Prostate gland (tissue), 2 donors: ENCODE measurements around the gene CAMK1. TPM values are rescaled to one million over a fixed set of nuclear protein-coding genes. Genes with fewer than 3 reads are reported as not detected.
A peak's percentile ranks its signal among the peaks of the same experiment; 100 is the strongest.

Experiments used
- DNase-seq: peaks from one replicate; pipeline ENCODE4 v3.0.0-alpha.2; 2019; ENCODE audit warnings: low spot score
- H3K27ac ChIP-seq, 2 donors: fragments of 200-600 bp; sonication (generic); 2 replicates each; pipeline ENCODE4 v1.5.1; 2017 to 2019
- H3K27me3 ChIP-seq: fragments of 200-600 bp; sonication (generic); replicated peaks from 2 replicates; pipeline ENCODE4 v1.5.1; 2019; ENCODE audit not compliant: insufficient read depth
- H3K36me3 ChIP-seq, 2 donors: fragments of 200-600 bp; sonication (generic); 1 replicate in 1 of 2; 2 replicates in 1 of 2; pipeline versions ENCODE4 v1.5.1 to v1.8.1; 2017 to 2019
- H3K4me1 ChIP-seq: fragments of 200-600 bp; sonication (generic); replicated peaks from 2 replicates; pipeline ENCODE4 v1.5.1; 2019
- H3K4me3 ChIP-seq, 2 donors: fragments of 200-600 bp; sonication (generic); 2 replicates each; pipeline ENCODE4 v1.5.1; 2017 to 2019
- H3K9me3 ChIP-seq: fragments of 200-600 bp; sonication (generic); 2 replicates; pipeline ENCODE4 v1.5.1; 2017
- POLR2A ChIP-seq: fragments of 450-650 bp; IDR thresholded peaks from one replicate; pipeline ENCODE4 v1.6.1; 2016; ENCODE audit warnings: antibody characterized with exemption, mild to moderate bottlenecking
- POLR2AphosphoS5 ChIP-seq: sonication (generic); formaldehyde crosslinking; IDR thresholded peaks from one replicate; pipeline ENCODE4 v1.6.1; 2017; ENCODE audit warnings: antibody characterized with exemption
- WGBS: methylation state at CpG from one replicate; pipeline ENCODE4 v1.1.5; 2018; 5-methylcytosine and 5-hydroxymethylcytosine counted together
- intact Hi-C: fragments of 100-400 bp; cut with DNase I; formaldehyde crosslinking; loops from one replicate; pipeline ENCODE4 v1.14.2; 2022
- total RNA-seq, 2 donors: library from RNA; depleted of rRNA; stranded (reverse); fragments of >200 nt; gene quantifications; one replicate each; pipeline ENCODE4 v1.1.0, GENCODE V29; 2016
- TF ChIP-seq, protein P1 (sequence below), 4 experiments: fragments of 200-600 bp in 2 of 4; fragments of 450-650 bp in 2 of 4; sonication (generic) in 2 of 4; IDR thresholded peaks; 1 replicate in 3 of 4; 2 replicates in 1 of 4; pipeline ENCODE4 v1.5.1; 2016 to 2019; ENCODE audit warnings: antibody characterized with exemption in 4 of 4, mild to moderate bottlenecking in 2 of 4, moderate library complexity in 2 of 4

CAMK1 gene
- total RNA-seq, 2 donors from 2014 or later, result 74.4 to 167 TPM

GRCh38 chr3:9809239-9809614 is 39.5 kb upstream of the CAMK1 start:
- intact Hi-C loops, result no loop called here
- Histone ChIP-seq H3K36me3 (no peaks in the 10 kb centered on the region), H3K27me3 (no peaks in the 10 kb centered on the region), H3K27ac (peak overlapping the region; percentile 91 to 98), H3K9me3 (no peaks in the 10 kb centered on the region), H3K4me1 (no peaks in the 10 kb centered on the region), H3K4me3 (peak overlapping the region in 1 of 2 donors; percentile 60)
- WGBS, result 87% methylated on average over 4 of the region's 4 CpGs
- TF ChIP-seq, protein P1, sequence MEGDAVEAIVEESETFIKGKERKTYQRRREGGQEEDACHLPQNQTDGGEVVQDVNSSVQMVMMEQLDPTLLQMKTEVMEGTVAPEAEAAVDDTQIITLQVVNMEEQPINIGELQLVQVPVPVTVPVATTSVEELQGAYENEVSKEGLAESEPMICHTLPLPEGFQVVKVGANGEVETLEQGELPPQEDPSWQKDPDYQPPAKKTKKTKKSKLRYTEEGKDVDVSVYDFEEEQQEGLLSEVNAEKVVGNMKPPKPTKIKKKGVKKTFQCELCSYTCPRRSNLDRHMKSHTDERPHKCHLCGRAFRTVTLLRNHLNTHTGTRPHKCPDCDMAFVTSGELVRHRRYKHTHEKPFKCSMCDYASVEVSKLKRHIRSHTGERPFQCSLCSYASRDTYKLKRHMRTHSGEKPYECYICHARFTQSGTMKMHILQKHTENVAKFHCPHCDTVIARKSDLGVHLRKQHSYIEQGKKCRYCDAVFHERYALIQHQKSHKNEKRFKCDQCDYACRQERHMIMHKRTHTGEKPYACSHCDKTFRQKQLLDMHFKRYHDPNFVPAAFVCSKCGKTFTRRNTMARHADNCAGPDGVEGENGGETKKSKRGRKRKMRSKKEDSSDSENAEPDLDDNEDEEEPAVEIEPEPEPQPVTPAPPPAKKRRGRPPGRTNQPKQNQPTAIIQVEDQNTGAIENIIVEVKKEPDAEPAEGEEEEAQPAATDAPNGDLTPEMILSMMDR (IDR thresholded peaks at IDR 0.05), result no peak
- TF ChIP-seq POLR2AphosphoS5 (no peak), POLR2A (no peak)
- no peak for DNase-seq

DNA sequence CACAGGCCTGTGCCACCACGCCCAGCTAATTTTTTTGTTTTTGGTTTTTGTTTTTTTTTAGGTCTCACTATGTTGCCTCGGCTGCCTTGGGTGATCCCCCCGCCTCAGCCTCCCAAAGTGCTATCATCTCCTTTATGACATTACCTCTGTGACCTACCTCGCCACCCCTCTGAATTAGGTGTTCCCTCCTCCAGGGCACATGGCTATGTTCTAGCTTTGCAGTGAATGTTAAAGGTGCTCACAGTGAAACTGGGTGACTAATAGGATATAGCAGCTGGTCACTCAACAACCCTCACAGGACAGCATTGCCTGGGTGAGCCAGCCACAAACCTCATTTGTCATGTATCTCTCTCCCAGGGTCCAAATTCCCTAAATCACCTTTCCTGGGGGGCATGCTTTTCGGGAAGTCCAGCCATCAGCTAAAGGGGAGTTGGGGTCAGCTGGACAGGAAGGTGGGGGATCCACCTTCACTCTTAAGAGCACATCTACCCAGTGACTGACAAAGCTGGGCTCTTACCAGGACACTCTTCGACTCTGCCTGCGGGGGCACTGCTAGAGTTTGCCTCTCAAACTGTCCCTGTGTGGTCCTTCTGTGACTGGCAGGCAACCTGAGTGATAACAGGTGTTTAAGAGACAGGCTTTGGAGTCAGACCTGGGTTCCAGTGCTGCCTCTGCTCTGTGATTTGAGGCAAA is 38.7 kb upstream of the CAMK1 start:
- Histone ChIP-seq H3K27ac (peak overlapping the region; percentile 91 to 98), H3K9me3 (no peaks in the 10 kb centered on the region), H3K27me3 (no peaks in the 10 kb centered on the region), H3K4me1 (no peaks in the 10 kb centered on the region), H3K4me3 (no peak overlapping the region), H3K36me3 (no peaks in the 10 kb centered on the region)
- WGBS, result 71% methylated on average over 7 of the region's 7 CpGs
- TF ChIP-seq POLR2A (no peak), POLR2AphosphoS5 (no peak)
- TF ChIP-seq, protein P1 (IDR thresholded peaks at IDR 0.05), result no peak
- intact Hi-C loops, result no loop called here
- DNase-seq, result no peak

DNA sequence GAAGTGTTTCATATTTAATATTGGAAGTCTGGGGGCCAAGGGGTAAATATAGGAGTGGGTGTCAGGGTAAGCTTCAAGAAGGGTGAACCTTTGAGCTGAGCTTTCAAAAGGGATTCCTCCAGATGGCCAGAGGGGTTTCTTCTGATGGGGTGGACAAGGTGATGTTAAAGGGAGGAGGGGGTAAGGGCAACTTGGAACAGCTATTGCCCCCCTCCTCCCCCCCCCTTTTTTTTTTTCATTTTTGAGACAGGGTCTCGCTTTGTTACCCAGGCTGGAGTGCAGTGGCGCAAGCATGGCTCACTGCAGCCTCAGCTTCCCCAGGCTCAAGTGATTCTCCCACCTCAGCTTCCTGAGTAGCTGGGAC is 38.2 kb upstream of the CAMK1 start:
- no peak overlapping the region for H3K4me3 ChIP-seq
- H3K4me1 ChIP-seq, result no peaks in the 10 kb centered on the region
- intact Hi-C loops, result no loop called here
- no peaks in the 10 kb centered on the region for H3K36me3 ChIP-seq
- TF ChIP-seq POLR2AphosphoS5, result no peak
- TF ChIP-seq, protein P1 (IDR thresholded peaks at IDR 0.05), result no peak
- TF ChIP-seq POLR2A, result no peak
- 95% methylated on average over 2 of the region's 2 CpGs for WGBS
- no peak for DNase-seq
- H3K9me3 ChIP-seq, result no peaks in the 10 kb centered on the region
- no peaks in the 10 kb centered on the region for H3K27me3 ChIP-seq
- no peak overlapping the region for H3K27ac ChIP-seq

DNA sequence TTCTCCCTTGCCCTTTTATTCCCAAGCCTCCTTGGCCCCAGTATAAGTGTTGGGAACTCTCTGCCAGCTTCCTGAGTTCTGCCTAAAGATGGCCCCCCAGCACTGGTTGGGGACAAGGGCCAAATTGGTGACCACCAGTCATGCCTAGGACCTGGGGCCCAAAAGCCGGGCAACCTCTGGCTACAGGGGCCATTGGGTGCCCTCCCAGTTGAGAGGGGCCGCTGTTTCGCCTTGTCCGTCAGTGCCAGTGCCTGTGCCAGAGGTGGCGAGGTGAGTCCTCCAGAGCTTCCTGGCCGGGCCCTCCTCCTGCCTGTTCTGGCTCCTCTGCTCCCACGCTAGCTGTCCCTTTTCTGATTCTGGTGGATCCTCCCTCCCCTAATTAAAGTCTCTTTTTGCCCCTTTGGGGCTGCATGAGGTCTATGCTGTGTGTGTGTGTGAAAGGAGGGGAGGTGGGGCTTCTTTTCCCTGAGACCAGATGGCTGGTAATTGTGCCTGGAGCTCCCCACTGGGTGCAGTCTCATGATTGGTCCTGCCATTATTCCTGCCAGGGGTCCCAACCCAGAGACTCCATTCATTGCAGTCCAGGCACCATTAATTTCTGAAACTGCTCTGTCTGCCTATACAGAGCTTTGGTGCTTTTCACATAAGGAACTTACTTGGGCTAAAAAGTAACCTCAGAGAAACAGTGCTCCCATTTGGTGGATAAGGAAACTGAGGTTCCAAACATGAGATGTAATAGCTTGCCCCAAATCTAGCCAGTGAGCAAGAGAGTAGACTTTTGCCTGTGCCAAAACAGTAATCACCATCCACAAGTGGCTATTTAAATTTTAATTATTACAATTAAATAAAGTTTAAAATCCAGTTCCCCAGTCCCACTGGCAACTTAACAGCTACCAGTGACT is 37.2 kb upstream of the CAMK1 start:
- H3K36me3 ChIP-seq, result no peaks in the 10 kb centered on the region
- H3K4me1 ChIP-seq, result no peaks in the 10 kb centered on the region
- no peak overlapping the region for H3K4me3 ChIP-seq
- no peaks in the 10 kb centered on the region for H3K9me3 ChIP-seq
- H3K27ac ChIP-seq, result no peak overlapping the region
- WGBS, result 93% methylated on average over 7 of the region's 7 CpGs
- no peak for DNase-seq
- no peaks in the 10 kb centered on the region for H3K27me3 ChIP-seq
- TF ChIP-seq POLR2AphosphoS5, result no peak
- TF ChIP-seq, protein P1 (IDR thresholded peaks at IDR 0.05), result no peak
- no peak for TF ChIP-seq POLR2A
- intact Hi-C loops, result no loop called here
